IPS-NIHi7 (cell line): ENCODE measurements around the gene THEM4.
"Not testable (repeated sequence)": the region's sequence is repeated elsewhere in the genome, so short reads cannot be mapped to it uniquely, and the experiment has no call there.

Experiments used
- DNase-seq: peaks from one replicate; pipeline ENCODE4 v3.0.0; 2012; ENCODE audit warnings: mixed read lengths; ENCODE audit errors: extremely low spot score

THEM4 gene

GRCh38 chr1:151893176-151893924, 16.0 kb downstream of the THEM4 start:
- no peak for DNase-seq

- DNase-seq = no peak
Measured at GRCh38 chr1:151892190-151892589, 17.1 kb downstream of the THEM4 start.

- no peak for DNase-seq
Measured at GRCh38 chr1:151891512-151891911, 17.8 kb downstream of the THEM4 start.

GRCh38 chr1:151888972-151889570, 20.2 kb downstream of the THEM4 start:
- DNase-seq = no peak

GRCh38 chr1:151887028-151887427, 22.3 kb downstream of the THEM4 start:
- no peak for DNase-seq

GRCh38 chr1:151885479-151885878, 23.8 kb downstream of the THEM4 start:
- no peak for DNase-seq

GRCh38 chr1:151884879-151885278, 24.4 kb downstream of the THEM4 start:
- not testable (repeated sequence) for DNase-seq

GRCh38 chr1:151884445-151884844, 24.9 kb downstream of the THEM4 start:
- not testable (repeated sequence) for DNase-seq

- DNase-seq = not testable (repeated sequence)
Measured at GRCh38 chr1:151883898-151884297, 25.4 kb downstream of the THEM4 start.

- DNase-seq = not testable (repeated sequence)
Measured at GRCh38 chr1:151882918-151883317, 26.4 kb downstream of the THEM4 start.

GRCh38 chr1:151882466-151882865, 26.8 kb downstream of the THEM4 start:
- no peak for DNase-seq

GRCh38 chr1:151881479-151881878, 27.8 kb downstream of the THEM4 start:
- DNase-seq = no peak

GRCh38 chr1:151875419-151876097, 33.8 kb downstream of the THEM4 start:
- no peak for DNase-seq

GRCh38 chr1:151872776-151873175, 36.5 kb downstream of the THEM4 start:
- not testable (repeated sequence) for DNase-seq

- DNase-seq = no peak
Measured at GRCh38 chr1:151871284-151872030, 37.9 kb downstream of the THEM4 start.

- no peak for DNase-seq
Measured at GRCh38 chr1:151868486-151868885, 40.8 kb downstream of the THEM4 start.

GRCh38 chr1:151867765-151868411, 41.4 kb downstream of the THEM4 start:
- no peak for DNase-seq

GRCh38 chr1:151867321-151867720, 42.0 kb downstream of the THEM4 start:
- no peak for DNase-seq

- no peak for DNase-seq
Measured at GRCh38 chr1:151864411-151864810, 44.9 kb downstream of the THEM4 start.

- no peak for DNase-seq
Measured at GRCh38 chr1:151862604-151863003, 46.7 kb downstream of the THEM4 start.

- DNase-seq = peak; percentile 62
Measured at GRCh38 chr1:151860504-151861187, 48.7 kb downstream of the THEM4 start.
